ENCODE results near the gene CNEP1R1. TPM values are rescaled to one million over a fixed set of nuclear protein-coding genes. Genes with fewer than 3 reads are reported as not detected.

The CNEP1R1 gene
- total and polyA plus RNA-seq, 3 donors from 2014 or later = 39.7 to 64.1 (median 51.5) TPM

DNA sequence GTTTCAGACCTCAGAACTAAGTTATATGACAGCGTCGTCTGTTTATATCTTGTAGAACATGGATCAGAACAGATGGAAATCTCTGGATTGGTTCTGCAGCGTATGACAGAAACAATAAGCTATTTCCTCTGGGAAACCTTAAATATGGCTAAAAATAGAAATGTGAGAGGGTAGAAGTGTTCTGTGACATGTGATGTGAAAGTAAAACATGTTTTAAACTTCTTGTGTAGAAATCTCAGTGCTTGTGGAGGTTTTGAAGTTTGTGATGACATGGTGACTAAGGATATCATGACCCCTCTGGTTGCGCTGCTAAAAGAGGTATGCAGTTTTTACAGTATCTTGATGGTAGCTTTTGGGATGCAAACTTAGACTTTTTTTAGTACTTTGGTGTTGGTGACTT lies 43.5 kb downstream of the CNEP1R1 start:
- no peaks in the 10 kb centered on the region for H3K9me3 ChIP-seq
- intact Hi-C loops (cut with DNase I; ENCODE audit: low total_unique reads) = no loop called here
- H3K36me3 ChIP-seq (ENCODE audit: low read depth, missing control alignments) = no peaks in the 10 kb centered on the region
- H3K27me3 ChIP-seq = no peaks in the 10 kb centered on the region
- H3K4me1 ChIP-seq = peaks cover 19% of the 10 kb centered on the region
- no peak overlapping the region for H3K27ac ChIP-seq
- WGBS, 2 donors = 75 to 82% methylated on average over 4 of the region's 4 CpGs
- no peak for TF ChIP-seq POLR2A (IDR thresholded peaks at IDR 0.05)
- TF ChIP-seq, protein P1, sequence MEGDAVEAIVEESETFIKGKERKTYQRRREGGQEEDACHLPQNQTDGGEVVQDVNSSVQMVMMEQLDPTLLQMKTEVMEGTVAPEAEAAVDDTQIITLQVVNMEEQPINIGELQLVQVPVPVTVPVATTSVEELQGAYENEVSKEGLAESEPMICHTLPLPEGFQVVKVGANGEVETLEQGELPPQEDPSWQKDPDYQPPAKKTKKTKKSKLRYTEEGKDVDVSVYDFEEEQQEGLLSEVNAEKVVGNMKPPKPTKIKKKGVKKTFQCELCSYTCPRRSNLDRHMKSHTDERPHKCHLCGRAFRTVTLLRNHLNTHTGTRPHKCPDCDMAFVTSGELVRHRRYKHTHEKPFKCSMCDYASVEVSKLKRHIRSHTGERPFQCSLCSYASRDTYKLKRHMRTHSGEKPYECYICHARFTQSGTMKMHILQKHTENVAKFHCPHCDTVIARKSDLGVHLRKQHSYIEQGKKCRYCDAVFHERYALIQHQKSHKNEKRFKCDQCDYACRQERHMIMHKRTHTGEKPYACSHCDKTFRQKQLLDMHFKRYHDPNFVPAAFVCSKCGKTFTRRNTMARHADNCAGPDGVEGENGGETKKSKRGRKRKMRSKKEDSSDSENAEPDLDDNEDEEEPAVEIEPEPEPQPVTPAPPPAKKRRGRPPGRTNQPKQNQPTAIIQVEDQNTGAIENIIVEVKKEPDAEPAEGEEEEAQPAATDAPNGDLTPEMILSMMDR (IDR thresholded peaks at IDR 0.05) = no peak
- no peak overlapping the region for H3K4me3 ChIP-seq
- DNase-seq = no peak

GRCh38 chr16:50069060-50069459 lies 44.0 kb downstream of the CNEP1R1 start:
- TF ChIP-seq, protein P1 (IDR thresholded peaks at IDR 0.05) = no peak
- no peak for TF ChIP-seq POLR2A (IDR thresholded peaks at IDR 0.05)
- peaks cover 19% of the 10 kb centered on the region for H3K4me1 ChIP-seq
- H3K9me3 ChIP-seq = no peaks in the 10 kb centered on the region
- H3K4me3 ChIP-seq = no peak overlapping the region
- no peak for DNase-seq
- no peak overlapping the region for H3K27ac ChIP-seq
- no peaks in the 10 kb centered on the region for H3K36me3 ChIP-seq (ENCODE audit: low read depth, missing control alignments)
- WGBS, 2 donors = 88 to 90% methylated on average over 1 of the region's 1 CpG
- no peaks in the 10 kb centered on the region for H3K27me3 ChIP-seq
- intact Hi-C loops (cut with DNase I; ENCODE audit: low total_unique reads) = no loop called here

DNA sequence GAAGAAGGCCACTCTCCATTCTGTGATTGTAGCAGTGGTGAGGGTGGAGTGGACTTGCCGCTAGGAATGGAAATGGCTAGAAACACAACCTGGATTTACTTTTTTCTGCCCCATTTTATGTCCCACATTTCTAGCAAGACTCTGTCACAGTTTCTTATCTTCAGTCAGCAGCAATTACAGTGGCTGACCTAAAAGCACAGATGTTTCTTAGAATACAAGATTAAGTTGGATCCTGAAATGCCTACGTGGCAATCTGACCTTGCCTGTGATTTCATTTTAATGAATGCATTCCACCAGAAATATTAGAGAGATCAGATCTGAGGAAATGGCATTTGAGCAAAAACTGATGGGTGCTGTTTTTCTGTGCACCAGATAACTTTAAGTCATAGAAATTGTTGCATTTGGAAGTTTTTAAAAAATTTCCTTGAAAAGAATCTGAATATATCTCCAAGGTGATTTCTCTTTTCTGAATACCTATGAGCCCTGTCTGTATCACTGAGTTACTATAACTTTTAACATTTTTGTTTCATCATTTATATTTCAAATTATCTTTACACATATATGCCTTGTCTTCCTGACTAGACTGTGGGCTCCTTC lies 46.1 kb downstream of the CNEP1R1 start:
- Histone ChIP-seq H3K9me3 (no peaks in the 10 kb centered on the region), H3K27ac (no peak overlapping the region), H3K4me3 (no peak overlapping the region), H3K36me3 (ENCODE audit: low read depth, missing control alignments) (no peaks in the 10 kb centered on the region), H3K27me3 (no peaks in the 10 kb centered on the region), H3K4me1 (peaks cover 19% of the 10 kb centered on the region)
- no peak for DNase-seq
- TF ChIP-seq, protein P1 (IDR thresholded peaks at IDR 0.05) = no peak
- no peak for TF ChIP-seq POLR2A (IDR thresholded peaks at IDR 0.05)
- intact Hi-C loops (cut with DNase I; ENCODE audit: low total_unique reads) = no loop called here
- WGBS, 2 donors = 52 to 63% methylated on average over 2 of the region's 2 CpGs

DNA sequence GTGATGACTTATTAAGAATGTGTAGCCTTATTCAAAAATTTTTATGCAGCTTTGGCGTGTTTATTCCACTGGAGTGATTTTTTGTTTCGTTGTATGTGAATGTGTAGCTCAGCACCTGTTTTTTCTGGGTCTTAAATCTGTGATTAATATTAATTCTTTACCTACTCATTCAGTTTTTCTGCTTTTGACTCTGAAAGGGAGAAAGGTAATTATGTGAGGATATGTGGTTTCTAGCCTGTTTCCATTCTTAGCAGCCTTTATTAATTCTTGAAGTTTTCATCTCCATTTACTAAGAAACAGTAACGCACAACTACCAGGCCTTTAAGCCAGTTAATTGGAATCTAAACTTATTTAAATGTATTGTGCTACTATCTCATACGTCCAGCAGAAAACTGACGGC lies 47.7 kb downstream of the CNEP1R1 start:
- peaks cover 7% of the 10 kb centered on the region for H3K4me1 ChIP-seq
- no peak overlapping the region for H3K4me3 ChIP-seq
- no peak for TF ChIP-seq POLR2A (IDR thresholded peaks at IDR 0.05)
- TF ChIP-seq, protein P1 (IDR thresholded peaks at IDR 0.05) = no peak
- 90 to 95% methylated on average over 5 of the region's 5 CpGs for WGBS, 2 donors
- no peaks in the 10 kb centered on the region for H3K27me3 ChIP-seq
- H3K9me3 ChIP-seq = no peaks in the 10 kb centered on the region
- intact Hi-C loops (cut with DNase I; ENCODE audit: low total_unique reads) = no loop called here
- DNase-seq = no peak
- H3K27ac ChIP-seq = no peak overlapping the region
- no peaks in the 10 kb centered on the region for H3K36me3 ChIP-seq (ENCODE audit: low read depth, missing control alignments)
